ENCODE results near the gene GRIP2.

DNA sequence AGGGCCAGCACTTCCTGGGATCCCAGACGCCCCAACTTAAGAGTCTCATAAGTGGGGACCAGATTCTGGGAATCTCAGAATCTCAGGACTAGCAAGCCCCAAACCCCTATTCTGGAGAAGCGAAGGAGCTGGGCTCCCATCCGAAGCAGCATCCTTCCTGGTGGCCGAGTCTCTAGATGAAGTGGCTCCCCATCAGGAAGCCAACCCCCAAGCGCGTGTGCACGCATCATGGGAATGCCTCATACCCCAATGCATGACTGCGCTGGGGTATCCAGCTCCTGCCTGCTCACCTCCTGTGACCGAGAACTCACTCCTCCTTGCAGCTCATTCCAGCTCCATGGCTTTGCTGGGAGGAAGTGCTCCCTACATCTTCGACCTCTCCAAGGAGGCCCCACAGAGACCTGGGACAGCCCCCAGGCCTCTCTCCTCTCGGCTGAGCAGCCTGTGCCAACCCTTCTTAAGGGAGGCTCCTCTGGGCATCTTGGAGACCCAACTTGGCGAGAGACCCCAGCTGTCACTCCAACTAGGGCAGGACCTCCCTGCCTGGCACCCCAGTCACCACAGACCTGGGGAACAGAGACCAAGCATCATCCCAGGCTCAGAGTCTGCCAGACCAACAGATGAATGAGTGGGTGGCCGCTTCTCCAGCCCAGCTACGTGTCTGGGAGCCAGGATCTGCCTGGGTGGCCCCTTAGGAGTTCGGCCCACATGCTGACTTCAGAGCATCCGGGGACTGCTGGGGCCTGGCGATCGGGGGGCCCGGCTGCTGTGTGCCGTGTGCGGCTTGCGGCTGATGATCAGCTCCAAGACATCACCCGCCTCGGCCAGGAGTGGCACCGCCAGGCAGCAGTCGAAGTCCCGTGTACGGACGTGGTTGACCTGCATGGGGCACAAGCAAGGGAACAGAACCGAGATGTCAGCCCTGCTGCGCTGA is 46.9 kb downstream of the GRIP2 start:
- no peak for TF ChIP-seq POLR2AphosphoS5 (IDR thresholded peaks at IDR 0.05; ENCODE audit: low read depth, low read length)
- TF ChIP-seq POLR2A (IDR thresholded peaks at IDR 0.05; ENCODE audit: low read depth, low read length): no peak
- no peak for TF ChIP-seq TAF1 (IDR thresholded peaks at IDR 0.05; ENCODE audit: low read depth, low read length)
- TF ChIP-seq SPI1 (IDR thresholded peaks at IDR 0.05; ENCODE audit: low read depth, low read length): no peak
- TF ChIP-seq PAX5 (IDR thresholded peaks at IDR 0.05; ENCODE audit: insufficient read depth, low read length, severe bottlenecking): no peak
